Tibial artery (tissue), 4 donors: ENCODE measurements around the gene GNPNAT1.

Experiments
- DNase-seq, 2 donors: peaks; one replicate each; pipeline ENCODE4 v3.0.0-alpha.2; 2019
- H3K27ac ChIP-seq, 2 donors: fragments of 200-600 bp; sonication (generic) in 1 of 2; 1 replicate in 1 of 2; 2 replicates in 1 of 2; pipeline ENCODE4 v1.5.1; 2018 to 2019; ENCODE audit warnings: mild to moderate bottlenecking in 1 of 2
- H3K27me3 ChIP-seq, 2 donors: fragments of 200-600 bp; sonication (generic) in 1 of 2; one replicate each; pipeline versions ENCODE4 v1.5.1 to v1.6.0; 2016 to 2019
- H3K36me3 ChIP-seq, 3 donors: fragments of 200-600 bp; sonication (generic) in 2 of 3; one replicate each; pipeline ENCODE4 v1.5.1; 2016 to 2019; ENCODE audit warnings: mild to moderate bottlenecking in 2 of 3
- H3K4me1 ChIP-seq, 4 donors: fragments of 200-600 bp; sonication (generic) in 2 of 4; 1 replicate in 3 of 4; 2 replicates in 1 of 4; pipeline ENCODE4 v1.5.1; 2016 to 2019
- H3K4me3 ChIP-seq, 2 donors: fragments of 200-600 bp; sonication (generic) in 1 of 2; 1 replicate in 1 of 2; 2 replicates in 1 of 2; pipeline ENCODE4 v1.5.1; 2018 to 2019; ENCODE audit warnings: mild to moderate bottlenecking in 2 of 2
- H3K9me3 ChIP-seq, 3 donors: fragments of 200-600 bp; sonication (generic) in 1 of 3; one replicate each; pipeline ENCODE4 v1.5.1; 2016 to 2019
- CTCF ChIP-seq, 2 experiments: fragments of 200-600 bp in 1 of 2; fragments of 450-650 bp in 1 of 2; IDR thresholded peaks; one replicate each; pipeline ENCODE4 v1.5.1; 2017 to 2019; ENCODE audit warnings: antibody characterized with exemption in 2 of 2, mild to moderate bottlenecking in 1 of 2, moderate library complexity in 1 of 2
- intact Hi-C: fragments of 100-400 bp; cut with DNase I; formaldehyde crosslinking; loops from one replicate; pipeline ENCODE4 v1.15.0; 2023; ENCODE audit warnings: low total_unique reads

The GNPNAT1 gene

GRCh38 chr14:52791223-52792096 is at the start of gene GNPNAT1:
GNPNAT1 (minus strand) TSS chr14:52791607; CDS start chr14:52784650, 6,957 bp downstream.
- Histone ChIP-seq H3K27me3 (no peaks in the 10 kb centered on the region), H3K4me1 (peaks cover 0 to 38% (median 15%) of the 10 kb centered on the region in 4 donors), H3K27ac (peak within 1 kb of the TSS; percentile 79 to 94), H3K9me3 (no peaks in the 10 kb centered on the region), H3K36me3 (no peaks in the 10 kb centered on the region), H3K4me3 (peak within 1 kb of the TSS; percentile 60 to 85)
- TF ChIP-seq CTCF (IDR thresholded peaks at IDR 0.05): no peak
- peak; percentile 78 to 93 for DNase-seq
- intact Hi-C loops: loop anchor here (5.0 kb wide), 1 partner anchor 59 kb away; the partner anchor contains the start of gene STYX

- no peak for TF ChIP-seq CTCF (IDR thresholded peaks at IDR 0.05)
- Histone ChIP-seq H3K4me3 (no peak overlapping the region), H3K4me1 (peaks cover 0 to 18% (median 13%) of the 10 kb centered on the region in 4 donors), H3K27me3 (no peaks in the 10 kb centered on the region), H3K9me3 (no peaks in the 10 kb centered on the region), H3K27ac (no peak overlapping the region), H3K36me3 (no peaks in the 10 kb centered on the region)
- intact Hi-C loops: no loop called here
- peak; percentile 56 to 68 for DNase-seq
These were observed 49.5 kb upstream of the GNPNAT1 start for GRCh38 chr14:52840877-52841276.

- no peak for TF ChIP-seq CTCF (IDR thresholded peaks at IDR 0.05)
- peaks cover 0 to 9% (median 4%) of the 10 kb centered on the region in 4 donors for H3K4me1 ChIP-seq
- H3K36me3 ChIP-seq: no peaks in the 10 kb centered on the region
- no peak overlapping the region for H3K27ac ChIP-seq
- no peaks in the 10 kb centered on the region for H3K27me3 ChIP-seq
- DNase-seq: no peak
- H3K4me3 ChIP-seq: no peak overlapping the region
- intact Hi-C loops: no loop called here
- H3K9me3 ChIP-seq: no peaks in the 10 kb centered on the region
These were observed 46.0 kb upstream of the GNPNAT1 start for GRCh38 chr14:52837451-52837850.

GRCh38 chr14:52836063-52836462 is 44.7 kb upstream of the GNPNAT1 start:
- intact Hi-C loops: no loop called here
- no peak overlapping the region for H3K27ac ChIP-seq

More at GRCh38 chr14:52836063-52836462, 44.7 kb upstream of the GNPNAT1 start:
- Histone ChIP-seq H3K27me3 (no peaks in the 10 kb centered on the region), H3K4me1 (peaks cover 0 to 9% (median 3%) of the 10 kb centered on the region in 4 donors), H3K4me3 (no peak overlapping the region), H3K9me3 (no peaks in the 10 kb centered on the region), H3K36me3 (no peaks in the 10 kb centered on the region)
- TF ChIP-seq CTCF (IDR thresholded peaks at IDR 0.05): no peak
- no peak for DNase-seq
